ENCODE data around the gene RCAN1.

The RCAN1 gene

DNA sequence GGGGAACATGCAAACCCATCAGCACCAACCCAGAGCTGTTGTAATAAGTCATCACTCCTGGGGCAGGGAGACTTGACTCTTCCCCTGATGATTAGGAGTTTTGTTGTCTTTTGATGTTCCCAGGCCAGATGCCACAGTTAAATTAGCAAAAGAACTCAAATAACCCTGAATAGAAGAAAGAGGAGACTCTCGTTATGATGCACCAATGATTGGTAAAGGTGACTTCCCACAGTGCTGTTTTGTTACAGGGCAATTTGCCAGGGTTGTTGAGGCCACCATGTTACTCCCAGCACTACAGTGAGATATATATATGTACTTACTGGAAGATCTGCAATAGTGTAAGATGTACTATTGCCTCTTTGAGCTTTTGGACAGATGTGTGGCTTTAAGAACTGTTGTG is 24.3 kb upstream of the RCAN1 start:
- DNase-seq (ENCODE audit: low read depth) = no peak
- no peak overlapping the region for H3K4me3 ChIP-seq (ENCODE audit: low read depth, low read length)
- no peak for TF ChIP-seq CTCF (conservative IDR thresholded peaks at IDR 0.05; ENCODE audit: low read depth, low read length)

GRCh38 chr21:34636961-34637360 is 22.0 kb upstream of the RCAN1 start:
- no peak for DNase-seq (ENCODE audit: low read depth)
- H3K4me3 ChIP-seq (ENCODE audit: low read depth, low read length) = no peak overlapping the region
- TF ChIP-seq CTCF (conservative IDR thresholded peaks at IDR 0.05; ENCODE audit: low read depth, low read length) = no peak

- peak; percentile 46 for TF ChIP-seq CTCF (conservative IDR thresholded peaks at IDR 0.05; ENCODE audit: low read depth, low read length)
- no peak for DNase-seq (ENCODE audit: low read depth)
- H3K4me3 ChIP-seq (ENCODE audit: low read depth, low read length) = no peak overlapping the region
Observed at GRCh38 chr21:34635307-34635706, 20.4 kb upstream of the RCAN1 start.

GRCh38 chr21:34632498-34632897 is 17.6 kb upstream of the RCAN1 start:
- TF ChIP-seq CTCF (conservative IDR thresholded peaks at IDR 0.05; ENCODE audit: low read depth, low read length) = no peak
- no peak overlapping the region for H3K4me3 ChIP-seq (ENCODE audit: low read depth, low read length)
- DNase-seq (ENCODE audit: low read depth) = no peak

GRCh38 chr21:34630536-34631143 is 15.7 kb upstream of the RCAN1 start:
- no peak overlapping the region for H3K4me3 ChIP-seq (ENCODE audit: low read depth, low read length)
- peak; percentile 77 for DNase-seq (ENCODE audit: low read depth)
- peak; percentile 84 for TF ChIP-seq CTCF (conservative IDR thresholded peaks at IDR 0.05; ENCODE audit: low read depth, low read length)

DNA sequence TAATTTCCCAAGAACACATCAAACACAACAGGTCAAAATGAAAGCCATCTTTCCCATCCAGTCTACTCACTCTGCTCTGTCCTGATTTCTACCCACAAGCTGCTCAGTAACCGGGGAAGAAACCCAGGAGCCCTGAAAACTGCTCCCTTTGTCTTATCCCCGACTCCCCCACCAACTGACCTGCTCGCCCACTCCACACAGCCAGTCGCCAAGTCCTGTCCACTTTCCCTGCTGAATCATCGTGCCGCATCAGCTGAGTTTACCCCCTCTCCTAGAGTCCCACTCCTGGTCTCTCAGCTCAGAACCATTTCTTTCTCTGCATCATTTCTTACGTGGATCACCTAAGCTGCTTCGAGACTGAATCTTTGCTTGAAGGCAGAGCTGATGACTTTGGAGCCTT is 11.2 kb upstream of the RCAN1 start:
- no peak for TF ChIP-seq CTCF (conservative IDR thresholded peaks at IDR 0.05; ENCODE audit: low read depth, low read length)
- H3K4me3 ChIP-seq (ENCODE audit: low read depth, low read length) = no peak overlapping the region
- DNase-seq (ENCODE audit: low read depth) = no peak

DNA sequence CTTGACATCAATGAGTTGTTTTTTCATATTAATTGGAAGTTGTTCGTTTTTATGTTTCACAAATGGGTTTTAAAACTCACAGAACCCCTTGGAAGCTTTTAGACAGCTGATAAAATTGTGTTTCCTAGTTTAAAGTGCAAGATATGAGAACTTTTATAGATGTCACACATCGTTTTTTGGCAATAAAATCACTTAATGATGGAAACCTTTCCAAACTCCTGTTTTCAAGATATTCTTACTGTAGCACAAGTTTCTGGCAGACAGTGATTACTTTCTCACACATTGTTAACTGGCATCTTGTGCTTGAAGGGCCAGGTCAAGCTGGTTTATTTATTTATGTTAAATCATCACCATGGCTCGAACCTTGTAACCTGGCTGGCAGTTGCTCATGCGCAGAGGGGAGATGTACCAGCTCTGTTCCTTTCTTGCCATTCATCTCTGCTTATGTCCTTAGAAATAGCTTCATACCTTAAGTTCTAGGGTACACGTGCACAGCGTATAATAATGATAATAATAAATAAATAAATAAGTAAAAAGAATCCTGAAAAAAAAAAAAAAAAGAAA is 10.2 kb upstream of the RCAN1 start:
- H3K4me3 ChIP-seq (ENCODE audit: low read depth, low read length) = no peak overlapping the region
- no peak for TF ChIP-seq CTCF (conservative IDR thresholded peaks at IDR 0.05; ENCODE audit: low read depth, low read length)
- DNase-seq (ENCODE audit: low read depth) = no peak
